GM18873 (cell line): Measurements from ENCODE around the gene C20orf173.
"Not testable (repeated sequence)": the region's sequence is repeated elsewhere in the genome, so short reads cannot be mapped to it uniquely, and the experiment has no call there.

Source experiments
- ATAC-seq: cut with Tn5 transposase; IDR thresholded peaks from one replicate; pipeline ENCODE4 v1.9.1; 2021; ENCODE audit warnings: mild to moderate bottlenecking, moderate library complexity, moderate number of reproducible peaks; ENCODE audit not compliant: unreplicated experiment, low FRiP score

The C20orf173 gene

GRCh38 chr20:35529552-35529951, at the start of gene C20orf173:
Gene C20orf173 (minus strand): TSS chr20:35529652. CDS start chr20:35529373, 279 bp downstream.
- ATAC-seq = no peak

GRCh38 chr20:35579196-35579595, 49.7 kb upstream of the C20orf173 start:
- ATAC-seq = no peak

GRCh38 chr20:35578469-35578868, 49.0 kb upstream of the C20orf173 start:
- no peak for ATAC-seq

GRCh38 chr20:35576816-35577215, 47.4 kb upstream of the C20orf173 start:
- no peak for ATAC-seq

GRCh38 chr20:35575958-35576357, 46.5 kb upstream of the C20orf173 start:
- ATAC-seq = no peak

GRCh38 chr20:35572838-35573237, 43.4 kb upstream of the C20orf173 start:
- ATAC-seq = no peak

- no peak for ATAC-seq
Measured at GRCh38 chr20:35571555-35571954, 42.1 kb upstream of the C20orf173 start.

- ATAC-seq = no peak
Measured at GRCh38 chr20:35568645-35569044, 39.2 kb upstream of the C20orf173 start.

GRCh38 chr20:35564905-35565304, 35.5 kb upstream of the C20orf173 start:
- ATAC-seq = no peak

GRCh38 chr20:35563834-35564233, 34.4 kb upstream of the C20orf173 start:
- ATAC-seq = no peak

- ATAC-seq = no peak
Measured at GRCh38 chr20:35562541-35563110, 33.2 kb upstream of the C20orf173 start.

- no peak for ATAC-seq
Measured at GRCh38 chr20:35561671-35562070, 32.2 kb upstream of the C20orf173 start.

GRCh38 chr20:35561268-35561667, 31.8 kb upstream of the C20orf173 start:
- no peak for ATAC-seq

- ATAC-seq = no peak
Measured at GRCh38 chr20:35560541-35560940, 31.1 kb upstream of the C20orf173 start.

- ATAC-seq = no peak
Measured at GRCh38 chr20:35560105-35560511, 30.7 kb upstream of the C20orf173 start.

GRCh38 chr20:35559042-35559693, 29.7 kb upstream of the C20orf173 start:
- ATAC-seq = no peak

GRCh38 chr20:35558451-35558850, 29.0 kb upstream of the C20orf173 start:
- no peak for ATAC-seq

GRCh38 chr20:35556871-35557270, 27.4 kb upstream of the C20orf173 start:
- ATAC-seq = no peak

- no peak for ATAC-seq
Measured at GRCh38 chr20:35555951-35556645, 26.6 kb upstream of the C20orf173 start.

- not testable (repeated sequence) for ATAC-seq
Measured at GRCh38 chr20:35555461-35555860, 26.0 kb upstream of the C20orf173 start.

- no peak for ATAC-seq
Measured at GRCh38 chr20:35552914-35553313, 23.5 kb upstream of the C20orf173 start.

- no peak for ATAC-seq
Measured at GRCh38 chr20:35551503-35551902, 22.1 kb upstream of the C20orf173 start.
